ENCODE measurements around the gene TCEA3.

The TCEA3 gene

DNA sequence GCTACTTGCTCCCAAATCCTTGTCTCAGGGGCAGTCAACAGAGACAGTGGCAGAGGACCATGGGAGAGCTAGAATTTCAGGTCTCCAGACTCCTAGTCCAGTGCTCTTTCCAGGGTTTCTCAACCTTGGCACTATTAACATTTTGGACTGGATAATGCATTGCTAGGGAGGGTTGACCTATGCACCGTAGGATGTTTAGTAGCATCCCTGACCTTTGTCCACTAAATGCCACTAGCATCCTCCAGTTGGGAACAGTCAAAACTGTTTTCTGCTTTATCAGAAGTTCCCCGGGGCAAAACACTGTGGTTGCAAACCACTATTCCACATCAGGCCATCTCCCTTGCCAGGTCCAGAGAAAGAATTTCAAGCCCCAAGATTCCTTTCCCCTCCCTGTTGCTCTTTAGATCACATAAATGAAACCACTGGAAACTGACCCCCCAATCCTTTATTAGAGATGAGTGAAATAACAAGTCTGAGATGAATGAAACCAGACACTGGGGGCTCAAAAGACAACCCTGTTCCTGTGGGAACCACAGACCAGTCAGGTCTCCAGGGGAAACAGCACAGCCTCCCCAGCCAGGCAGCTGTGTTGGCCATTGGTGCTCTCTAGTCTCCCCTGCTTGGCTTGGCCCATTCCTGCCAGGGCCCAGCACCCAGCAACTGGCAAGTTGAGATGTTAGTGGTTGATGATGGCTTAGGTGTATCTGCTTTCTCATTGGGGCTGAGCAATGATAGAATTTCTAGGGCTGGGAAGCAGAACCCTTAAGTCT lies 3.8 kb upstream of the TCEA3 start:
- H3K27ac ChIP-seq (ENCODE audit: low read depth, low read length), result no peak overlapping the region
- H3K4me3 ChIP-seq (ENCODE audit: low read depth in 1 of 2, low read length in 2 of 2), result no peak overlapping the region
- H3K36me3 ChIP-seq (ENCODE audit: insufficient read depth, low read length), result peaks cover 32% of the 10 kb centered on the region
- no peaks in the 10 kb centered on the region for H3K27me3 ChIP-seq (ENCODE audit: control insufficient read depth in 1 of 2, insufficient read depth in 2 of 2, low read length in 2 of 2)
- no peaks in the 10 kb centered on the region for H3K9me3 ChIP-seq (ENCODE audit: low read length)
- no peak overlapping the region for H3K9ac ChIP-seq (ENCODE audit: low read length)
- peaks cover 8% of the 10 kb centered on the region for H3K4me1 ChIP-seq (ENCODE audit: insufficient read depth, low read length)

DNA sequence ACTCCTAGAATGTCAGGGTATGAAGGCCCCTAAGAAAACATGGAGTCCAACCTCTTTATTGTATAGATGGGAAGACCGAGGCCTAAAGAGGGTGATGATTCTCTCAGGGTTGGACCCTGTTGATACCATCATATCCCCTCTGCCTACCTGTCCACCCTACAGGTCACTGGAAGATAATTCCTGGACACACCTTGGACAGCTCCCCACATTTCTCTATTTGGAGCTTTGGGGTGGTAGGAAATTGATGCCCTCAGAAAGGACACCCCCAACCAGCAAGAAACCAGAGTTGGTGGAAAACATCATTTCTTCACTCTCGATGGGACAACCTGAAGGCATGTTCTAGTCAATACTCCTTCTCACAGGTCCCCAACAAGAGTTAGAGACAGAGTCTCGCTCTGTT lies 3.0 kb upstream of the TCEA3 start:
- Histone ChIP-seq H3K4me1 (ENCODE audit: insufficient read depth, low read length) (peaks cover 16% of the 10 kb centered on the region), H3K4me3 (ENCODE audit: low read depth in 1 of 2, low read length in 2 of 2) (no peak overlapping the region), H3K36me3 (ENCODE audit: insufficient read depth, low read length) (peaks cover 24% of the 10 kb centered on the region), H3K27ac (ENCODE audit: low read depth, low read length) (no peak overlapping the region), H3K9ac (ENCODE audit: low read length) (no peak overlapping the region), H3K9me3 (ENCODE audit: low read length) (no peaks in the 10 kb centered on the region), H3K27me3 (ENCODE audit: control insufficient read depth in 1 of 2, insufficient read depth in 2 of 2, low read length in 2 of 2) (no peaks in the 10 kb centered on the region)

DNA sequence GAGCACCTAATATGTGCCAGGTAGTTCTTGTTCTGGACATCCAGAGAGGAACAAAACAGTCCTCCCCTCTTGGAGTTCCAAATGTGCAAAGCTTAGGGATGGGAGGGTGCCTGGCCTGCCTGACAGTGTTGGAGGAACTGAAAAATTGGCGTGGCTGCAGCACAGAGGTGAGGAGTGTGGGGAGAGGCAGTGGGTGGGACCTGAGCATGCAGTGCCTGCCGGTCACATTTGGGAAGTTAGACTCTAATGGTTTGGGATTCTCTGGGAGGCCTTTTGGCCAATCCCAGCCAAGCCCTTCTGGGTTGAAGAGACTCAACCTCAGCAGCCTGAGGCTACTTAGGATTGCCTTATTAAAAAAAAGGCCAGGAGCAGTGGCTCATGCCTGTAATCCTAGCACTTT lies 2.3 kb upstream of the TCEA3 start:
- peaks cover 23% of the 10 kb centered on the region for H3K4me1 ChIP-seq (ENCODE audit: insufficient read depth, low read length)
- H3K9me3 ChIP-seq (ENCODE audit: low read length), result no peaks in the 10 kb centered on the region
- no peaks in the 10 kb centered on the region for H3K27me3 ChIP-seq (ENCODE audit: control insufficient read depth in 1 of 2, insufficient read depth in 2 of 2, low read length in 2 of 2)
- H3K27ac ChIP-seq (ENCODE audit: low read depth, low read length), result no peak overlapping the region
- H3K9ac ChIP-seq (ENCODE audit: low read length), result no peak overlapping the region
- no peak overlapping the region for H3K4me3 ChIP-seq (ENCODE audit: low read depth in 1 of 2, low read length in 2 of 2)
- peaks cover 19% of the 10 kb centered on the region for H3K36me3 ChIP-seq (ENCODE audit: insufficient read depth, low read length)

DNA sequence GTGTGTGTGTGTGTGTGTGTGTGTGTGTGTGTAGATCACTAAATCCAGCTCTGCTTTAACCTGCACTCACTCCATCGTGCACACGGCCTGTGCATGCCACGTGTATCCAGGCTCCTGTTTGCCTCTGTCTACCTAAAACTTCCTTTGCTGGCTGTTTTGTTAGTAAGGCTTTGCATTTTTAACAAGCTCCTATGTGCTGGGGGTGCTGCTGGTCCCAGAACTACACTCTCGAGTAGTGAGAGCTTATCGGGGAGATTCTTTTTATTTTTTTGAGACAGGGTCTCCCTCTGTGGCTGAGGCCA lies 596 bp upstream of the TCEA3 start:
- Histone ChIP-seq H3K4me3 (ENCODE audit: low read depth in 1 of 2, low read length in 2 of 2) (peak overlapping the region; percentile 60 to 80), H3K36me3 (ENCODE audit: insufficient read depth, low read length) (peaks cover 10% of the 10 kb centered on the region), H3K27ac (ENCODE audit: low read depth, low read length) (peak overlapping the region; percentile 94), H3K27me3 (ENCODE audit: control insufficient read depth in 1 of 2, insufficient read depth in 2 of 2, low read length in 2 of 2) (no peaks in the 10 kb centered on the region), H3K9me3 (ENCODE audit: low read length) (no peaks in the 10 kb centered on the region), H3K9ac (ENCODE audit: low read length) (peak overlapping the region; percentile 22), H3K4me1 (ENCODE audit: insufficient read depth, low read length) (peaks cover 37% of the 10 kb centered on the region)

DNA sequence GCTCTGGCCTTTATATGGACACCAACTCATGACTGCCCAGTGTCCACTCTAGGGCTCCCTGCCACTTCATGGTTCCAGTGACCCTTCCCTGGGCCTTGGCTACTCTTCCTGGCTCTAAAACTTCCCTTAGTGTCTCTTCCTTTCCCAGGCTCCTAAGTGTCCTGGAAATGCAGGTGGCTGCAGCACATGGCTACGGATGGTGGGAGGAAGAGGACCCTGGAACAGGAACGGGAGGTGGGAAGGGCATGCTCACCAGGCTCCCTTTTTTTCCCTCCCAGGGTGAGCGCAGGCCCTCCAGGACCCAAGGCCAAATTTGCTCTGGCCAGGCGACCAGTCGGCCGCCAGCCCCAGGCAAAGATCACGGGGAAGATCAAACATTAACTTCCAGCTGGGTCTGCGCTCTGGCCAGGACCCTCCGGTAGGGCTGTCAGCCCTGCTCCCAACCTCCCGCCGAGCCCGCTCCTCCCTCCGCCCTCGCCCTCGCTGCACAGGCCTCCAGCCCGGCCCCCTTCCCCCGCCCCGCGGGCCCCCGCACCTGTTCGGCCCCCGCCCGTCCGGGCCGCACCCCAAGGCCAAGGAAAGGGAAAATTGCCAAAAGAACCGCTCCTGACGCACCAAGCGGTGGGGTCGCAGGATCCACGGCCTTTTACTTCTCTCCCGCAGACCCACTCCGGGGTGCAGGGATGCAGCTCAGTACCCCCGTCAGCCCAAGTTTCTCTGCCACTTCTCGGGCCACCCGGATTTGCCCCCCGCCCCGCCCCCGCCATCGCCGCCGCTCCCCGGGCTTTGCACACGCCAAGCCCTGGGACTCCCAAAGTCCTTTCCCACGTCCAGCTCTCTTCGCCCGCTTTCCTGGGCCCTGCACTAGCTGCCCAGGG lies 894 bp downstream of the TCEA3 start:
- H3K4me3 ChIP-seq (ENCODE audit: low read depth in 1 of 2, low read length in 2 of 2), result peak overlapping the region; percentile 60 to 80
- H3K27me3 ChIP-seq (ENCODE audit: control insufficient read depth in 1 of 2, insufficient read depth in 2 of 2, low read length in 2 of 2), result no peaks in the 10 kb centered on the region
- no peaks in the 10 kb centered on the region for H3K36me3 ChIP-seq (ENCODE audit: insufficient read depth, low read length)
- H3K9me3 ChIP-seq (ENCODE audit: low read length), result no peaks in the 10 kb centered on the region
- peak overlapping the region; percentile 94 for H3K27ac ChIP-seq (ENCODE audit: low read depth, low read length)
- peak overlapping the region; percentile 35 for H3K9ac ChIP-seq (ENCODE audit: low read length)
- H3K4me1 ChIP-seq (ENCODE audit: insufficient read depth, low read length), result peaks cover 37% of the 10 kb centered on the region

DNA sequence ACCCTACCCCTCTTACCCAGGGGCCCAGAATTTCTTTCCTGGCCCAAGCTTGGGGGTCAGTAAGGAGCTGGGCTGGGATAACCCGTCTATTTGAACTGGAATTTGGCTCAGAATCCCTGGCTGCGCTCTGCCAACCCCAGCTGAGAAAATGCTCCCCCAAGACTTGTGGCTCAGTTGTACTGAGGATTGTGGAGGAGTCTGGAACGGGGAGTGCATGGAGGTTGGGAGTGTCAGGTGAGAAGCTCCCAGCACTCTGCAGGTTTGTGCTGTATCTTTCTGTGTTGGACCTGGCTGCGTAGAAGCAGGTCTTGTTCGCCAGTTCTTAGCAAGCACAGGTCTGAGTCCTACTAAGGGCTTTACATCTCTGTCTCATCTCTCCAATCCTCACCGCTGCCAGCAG lies 1.6 kb downstream of the TCEA3 start:
- H3K4me3 ChIP-seq (ENCODE audit: low read depth in 1 of 2, low read length in 2 of 2), result peak overlapping the region; percentile 60 to 80
- peak overlapping the region; percentile 94 for H3K27ac ChIP-seq (ENCODE audit: low read depth, low read length)
- H3K9ac ChIP-seq (ENCODE audit: low read length), result peak overlapping the region; percentile 35
- no peaks in the 10 kb centered on the region for H3K36me3 ChIP-seq (ENCODE audit: insufficient read depth, low read length)
- H3K4me1 ChIP-seq (ENCODE audit: insufficient read depth, low read length), result peaks cover 37% of the 10 kb centered on the region
- H3K9me3 ChIP-seq (ENCODE audit: low read length), result no peaks in the 10 kb centered on the region
- no peaks in the 10 kb centered on the region for H3K27me3 ChIP-seq (ENCODE audit: control insufficient read depth in 1 of 2, insufficient read depth in 2 of 2, low read length in 2 of 2)

DNA sequence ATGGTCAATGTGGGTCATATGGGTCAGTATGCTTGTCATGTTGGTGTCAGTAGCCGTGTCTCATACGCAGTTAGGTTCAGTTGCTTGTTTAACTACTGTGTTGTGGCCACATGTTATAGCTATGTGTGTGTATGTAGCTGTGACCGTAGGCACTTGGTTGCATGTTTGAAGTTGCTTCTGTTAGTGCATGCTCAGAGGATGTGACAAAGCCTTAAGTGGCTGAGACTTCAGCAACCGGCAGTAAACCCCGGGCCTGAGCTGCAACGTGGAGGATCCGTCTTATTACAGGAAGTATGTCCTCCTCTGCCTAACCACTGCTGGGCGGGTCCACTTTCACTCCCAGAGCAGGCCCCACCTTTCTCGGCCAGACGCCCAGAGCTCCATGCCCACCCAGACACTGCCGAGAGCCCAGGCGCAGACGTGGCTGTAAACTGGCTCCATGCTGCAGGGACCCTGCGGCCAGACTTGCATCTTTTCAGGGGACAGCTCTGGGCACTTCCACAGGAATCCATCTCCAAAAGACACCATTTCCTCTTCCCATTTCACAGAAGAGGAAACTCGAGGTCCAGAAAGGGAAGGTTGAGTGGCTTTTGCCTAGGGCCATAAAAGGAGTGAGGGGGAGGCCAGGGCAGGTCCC lies 2.2 kb downstream of the TCEA3 start:
- Histone ChIP-seq H3K27me3 (ENCODE audit: control insufficient read depth in 1 of 2, insufficient read depth in 2 of 2, low read length in 2 of 2) (no peaks in the 10 kb centered on the region), H3K9me3 (ENCODE audit: low read length) (no peaks in the 10 kb centered on the region), H3K9ac (ENCODE audit: low read length) (peak overlapping the region; percentile 35), H3K4me1 (ENCODE audit: insufficient read depth, low read length) (peaks cover 37% of the 10 kb centered on the region), H3K27ac (ENCODE audit: low read depth, low read length) (peak overlapping the region; percentile 94), H3K36me3 (ENCODE audit: insufficient read depth, low read length) (peaks cover 5% of the 10 kb centered on the region), H3K4me3 (ENCODE audit: low read depth in 1 of 2, low read length in 2 of 2) (peak overlapping the region; percentile 32 to 80)

DNA sequence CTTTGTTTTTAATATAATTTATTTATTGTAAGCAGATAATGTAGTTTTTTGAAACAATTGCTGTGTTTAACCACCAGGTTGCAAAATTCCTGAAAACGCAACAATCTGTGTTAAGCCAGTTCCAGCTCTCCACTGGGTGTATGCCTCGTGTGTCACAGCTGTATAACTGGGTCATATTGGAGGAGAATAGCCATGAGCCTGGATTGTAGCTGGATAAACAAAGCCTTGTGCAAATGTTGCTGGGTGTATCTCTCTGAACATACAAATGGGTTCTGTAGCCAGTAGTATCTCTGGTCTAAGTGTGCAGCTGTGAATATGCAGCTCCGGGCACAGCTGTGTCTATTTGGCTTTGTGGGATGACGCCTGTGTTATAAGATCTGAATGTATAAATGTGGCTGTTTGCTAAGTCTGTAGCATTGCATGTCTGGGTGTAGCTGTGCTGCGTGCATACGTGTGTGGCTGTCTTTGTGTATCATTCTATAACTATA lies 2.8 kb downstream of the TCEA3 start:
- no peak overlapping the region for H3K9ac ChIP-seq (ENCODE audit: low read length)
- peak overlapping the region; percentile 32 to 80 for H3K4me3 ChIP-seq (ENCODE audit: low read depth in 1 of 2, low read length in 2 of 2)
- H3K9me3 ChIP-seq (ENCODE audit: low read length), result no peaks in the 10 kb centered on the region
- H3K27ac ChIP-seq (ENCODE audit: low read depth, low read length), result peak overlapping the region; percentile 94
- peaks cover 37% of the 10 kb centered on the region for H3K4me1 ChIP-seq (ENCODE audit: insufficient read depth, low read length)
- peaks cover 10% of the 10 kb centered on the region for H3K36me3 ChIP-seq (ENCODE audit: insufficient read depth, low read length)
- H3K27me3 ChIP-seq (ENCODE audit: control insufficient read depth in 1 of 2, insufficient read depth in 2 of 2, low read length in 2 of 2), result no peaks in the 10 kb centered on the region

DNA sequence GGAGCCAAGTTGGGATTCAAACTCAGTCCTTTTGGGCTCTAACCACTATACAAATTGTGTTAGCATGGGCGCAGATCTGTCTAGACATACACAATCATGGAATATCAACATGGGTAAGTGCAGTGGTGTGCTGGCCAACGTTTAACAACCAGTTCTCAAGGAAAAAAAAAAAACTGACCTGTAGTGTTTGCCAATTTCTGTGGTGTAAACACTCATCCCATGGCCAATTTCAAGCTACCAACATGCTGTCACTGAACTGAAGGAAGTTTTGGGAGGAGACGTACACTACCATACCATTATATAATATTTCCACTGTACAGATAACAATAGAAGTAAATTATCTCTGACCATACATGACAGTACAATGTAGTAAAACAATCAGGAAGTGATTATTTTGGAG lies 3.2 kb downstream of the TCEA3 start:
- H3K4me1 ChIP-seq (ENCODE audit: insufficient read depth, low read length), result peaks cover 37% of the 10 kb centered on the region
- peaks cover 10% of the 10 kb centered on the region for H3K36me3 ChIP-seq (ENCODE audit: insufficient read depth, low read length)
- H3K4me3 ChIP-seq (ENCODE audit: low read depth in 1 of 2, low read length in 2 of 2), result no peak overlapping the region
- no peak overlapping the region for H3K27ac ChIP-seq (ENCODE audit: low read depth, low read length)
- H3K9ac ChIP-seq (ENCODE audit: low read length), result no peak overlapping the region
- no peaks in the 10 kb centered on the region for H3K27me3 ChIP-seq (ENCODE audit: control insufficient read depth in 1 of 2, insufficient read depth in 2 of 2, low read length in 2 of 2)
- H3K9me3 ChIP-seq (ENCODE audit: low read length), result no peaks in the 10 kb centered on the region

DNA sequence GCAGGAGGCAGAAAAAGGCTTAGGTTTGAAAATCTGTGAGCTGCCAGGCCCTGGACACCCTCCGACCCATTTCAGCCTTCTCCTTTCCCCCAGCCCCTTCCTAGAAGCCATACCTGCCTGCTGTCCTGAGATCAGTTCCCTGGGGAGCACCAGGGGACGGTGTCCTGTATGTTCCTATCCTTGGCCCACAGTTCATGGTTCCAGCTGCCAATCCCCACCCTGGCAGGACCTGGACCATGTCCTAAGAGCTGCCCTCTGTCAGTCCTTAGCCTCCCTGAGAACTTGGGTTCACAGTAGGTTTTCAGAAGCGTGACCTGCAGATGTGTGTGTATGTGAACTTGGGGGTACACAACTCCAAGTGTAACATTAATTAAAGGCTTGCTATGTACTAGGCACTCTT lies 3.8 kb downstream of the TCEA3 start:
- Histone ChIP-seq H3K27ac (ENCODE audit: low read depth, low read length) (no peak overlapping the region), H3K9me3 (ENCODE audit: low read length) (no peaks in the 10 kb centered on the region), H3K9ac (ENCODE audit: low read length) (no peak overlapping the region)

DNA sequence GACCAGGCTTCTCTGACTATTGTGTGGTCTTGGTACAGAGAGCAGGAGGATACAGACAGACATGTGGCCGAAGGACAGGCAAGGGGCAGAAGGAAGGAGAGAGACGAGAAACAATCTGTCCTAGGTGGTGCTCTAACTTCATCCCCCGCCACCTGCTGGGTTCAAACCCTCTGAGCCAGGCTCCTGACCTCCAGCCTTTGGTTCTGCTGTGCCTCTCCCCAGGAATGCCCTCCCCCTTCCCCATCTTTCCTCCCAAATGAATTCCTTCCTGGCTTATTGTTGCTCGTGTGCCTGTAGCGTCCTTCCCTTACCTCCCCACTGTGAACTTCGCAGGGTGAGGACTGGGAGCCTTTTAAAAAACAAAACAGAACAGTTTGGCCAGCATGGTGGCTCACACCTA lies 5.4 kb downstream of the TCEA3 start:
- H3K9me3 ChIP-seq (ENCODE audit: low read length), result no peaks in the 10 kb centered on the region
- no peak overlapping the region for H3K4me3 ChIP-seq (ENCODE audit: low read depth in 1 of 2, low read length in 2 of 2)
- H3K27me3 ChIP-seq (ENCODE audit: control insufficient read depth in 1 of 2, insufficient read depth in 2 of 2, low read length in 2 of 2), result no peaks in the 10 kb centered on the region
- no peak overlapping the region for H3K9ac ChIP-seq (ENCODE audit: low read length)
- peaks cover 32% of the 10 kb centered on the region for H3K4me1 ChIP-seq (ENCODE audit: insufficient read depth, low read length)
- no peak overlapping the region for H3K27ac ChIP-seq (ENCODE audit: low read depth, low read length)
- peaks cover 10% of the 10 kb centered on the region for H3K36me3 ChIP-seq (ENCODE audit: insufficient read depth, low read length)

More for the DNA sequence above, 3.8 kb downstream of the TCEA3 start:
- Histone ChIP-seq H3K4me3 (ENCODE audit: low read depth in 1 of 2, low read length in 2 of 2) (no peak overlapping the region), H3K36me3 (ENCODE audit: insufficient read depth, low read length) (peaks cover 10% of the 10 kb centered on the region), H3K4me1 (ENCODE audit: insufficient read depth, low read length) (peaks cover 37% of the 10 kb centered on the region), H3K27me3 (ENCODE audit: control insufficient read depth in 1 of 2, insufficient read depth in 2 of 2, low read length in 2 of 2) (no peaks in the 10 kb centered on the region)
